SHP77 (cell line): ENCODE results near the gene UBD.

Source experiments
- DNase-seq, 2 experiments: peaks; one replicate each; lab custom pipeline; 2025; lab: John Stamatoyannopoulos, UW

Gene UBD

DNA sequence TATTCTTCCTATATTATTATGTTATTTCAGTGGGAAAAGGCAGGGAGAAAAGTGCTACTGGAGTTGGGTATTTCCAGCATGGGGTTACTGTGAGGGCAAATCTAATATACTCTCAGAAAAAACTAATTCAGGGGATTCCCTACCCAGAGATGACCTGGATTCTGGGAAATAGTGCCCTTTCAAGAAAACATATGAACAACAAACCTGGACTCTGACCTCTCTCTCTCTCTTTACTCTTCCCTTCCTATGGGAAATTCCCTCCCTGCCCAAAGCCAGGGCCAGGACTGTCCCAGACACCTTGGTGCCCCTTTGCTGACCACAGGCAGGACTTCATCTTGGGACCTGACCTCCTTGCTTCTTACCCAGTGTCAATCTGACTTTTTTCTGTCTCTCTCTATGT, 1.6 kb upstream of the UBD start:
- DNase-seq: no peak

DNA sequence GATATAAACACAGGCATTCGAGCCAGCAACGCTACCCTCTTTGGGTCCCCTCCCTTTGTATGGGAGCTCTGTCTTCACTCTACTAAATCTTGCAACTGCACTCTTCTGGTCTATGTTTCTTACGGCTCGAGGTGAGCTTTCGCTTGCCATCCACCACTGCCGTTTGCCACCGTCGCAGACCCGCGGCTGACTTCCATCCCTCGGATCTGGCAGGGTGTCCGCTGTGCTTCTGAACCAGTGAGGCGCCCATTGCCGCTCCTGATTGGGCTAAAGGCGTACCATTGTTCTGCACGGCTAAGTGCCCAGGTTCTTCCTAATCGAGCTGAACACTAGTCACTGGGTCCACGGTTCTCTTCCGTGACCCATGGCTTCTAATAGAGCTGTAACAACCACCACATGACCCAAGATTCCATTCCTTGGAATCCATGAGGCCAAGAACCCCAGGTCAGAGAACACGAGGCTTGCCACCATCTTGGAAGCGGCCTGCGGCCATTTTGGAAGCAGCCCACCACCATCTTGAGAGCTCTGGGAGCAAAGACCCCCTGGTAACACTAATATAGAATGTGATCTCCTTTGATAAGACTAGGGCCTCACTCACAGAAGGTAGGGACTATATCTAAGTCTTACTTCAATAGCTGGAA, 973 bp downstream of the UBD start:
- DNase-seq: no peak

- no peak for DNase-seq
These were observed 2.2 kb downstream of the UBD start for GRCh38 chr6:29557320-29557719.

GRCh38 chr6:29554764-29555163, 4.8 kb downstream of the UBD start:
- DNase-seq: no peak

GRCh38 chr6:29553268-29554057, 6.1 kb downstream of the UBD start:
- no peak for DNase-seq

DNA sequence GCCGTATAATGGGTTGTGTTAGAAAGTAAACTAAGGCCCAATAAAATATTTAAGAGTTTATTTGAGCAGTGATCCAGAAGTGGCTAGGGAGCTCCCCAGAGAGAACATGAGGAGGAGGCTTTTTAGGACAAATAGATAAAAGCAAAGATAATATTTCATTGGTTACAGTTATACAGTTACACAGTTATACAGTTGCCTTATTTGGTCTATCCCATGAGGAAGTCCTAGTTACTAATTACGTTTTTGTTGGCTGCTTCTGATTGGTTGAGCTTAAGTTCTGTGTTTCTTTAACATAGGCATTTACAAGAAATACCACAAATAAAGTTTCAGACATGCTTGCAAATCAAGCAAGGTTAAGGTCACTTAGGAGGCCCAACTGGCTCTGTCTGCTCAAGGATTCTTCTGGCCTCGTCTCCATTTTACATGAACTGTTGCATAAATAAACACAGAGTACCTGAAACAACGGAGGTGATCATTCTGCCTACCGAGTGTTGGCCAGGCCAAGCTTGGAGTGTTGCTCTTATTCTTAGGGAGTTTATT, 7.0 kb downstream of the UBD start:
- DNase-seq: no peak

DNA sequence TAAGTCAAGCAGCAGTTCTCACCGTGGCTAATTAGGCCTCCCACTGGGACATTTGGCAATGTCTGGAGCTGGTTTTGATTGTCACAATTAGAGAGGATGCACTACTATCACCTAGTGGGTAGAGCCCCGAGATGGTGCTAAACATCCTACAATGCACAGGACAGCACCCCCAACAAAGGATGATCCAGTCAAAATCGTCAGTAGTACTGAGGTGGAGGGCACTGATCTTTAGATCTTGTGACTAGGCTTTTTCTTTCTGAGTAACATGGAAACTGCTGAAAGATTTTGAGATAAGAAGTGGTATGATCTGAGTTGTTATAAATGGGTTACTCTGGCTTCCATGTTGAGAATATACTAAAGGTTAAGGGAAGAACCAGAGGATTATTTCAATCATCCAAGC, 12.0 kb downstream of the UBD start:
- no peak for DNase-seq

GRCh38 chr6:29537714-29538403, 21.7 kb downstream of the UBD start:
- no peak for DNase-seq

DNA sequence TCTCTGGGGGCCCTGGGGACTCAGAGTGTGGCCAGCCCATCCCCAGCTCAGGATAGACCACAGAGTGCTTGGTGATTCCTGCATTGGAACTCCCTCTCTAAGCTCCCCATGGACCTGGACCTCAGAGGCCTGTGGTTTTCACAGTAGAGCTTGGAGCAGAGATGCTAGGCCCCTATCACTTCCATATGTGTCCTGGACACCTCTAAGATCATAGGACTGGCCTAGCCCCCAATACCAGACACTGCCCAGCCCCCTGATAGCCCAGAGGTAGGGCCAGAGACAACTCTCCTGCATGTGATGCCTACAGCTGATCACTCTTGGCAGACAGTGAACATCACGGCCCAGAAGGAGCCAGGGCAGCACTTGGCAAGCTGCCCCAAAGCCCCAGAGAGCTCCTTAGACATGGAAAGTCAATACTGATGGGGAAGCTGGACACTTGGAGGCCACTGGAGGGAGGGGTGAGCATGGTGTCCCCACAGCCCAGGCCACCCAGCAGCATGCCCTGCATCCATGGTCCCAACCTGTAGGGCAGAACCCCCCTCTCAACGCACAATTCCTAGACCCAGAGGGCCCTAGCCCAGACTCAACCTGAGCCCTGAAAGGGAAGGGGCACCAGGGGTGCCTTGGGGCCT, 27.1 kb downstream of the UBD start:
- no peak for DNase-seq

GRCh38 chr6:29531668-29532067, 27.9 kb downstream of the UBD start:
- DNase-seq: no peak

- no peak for DNase-seq
These were observed 28.7 kb downstream of the UBD start for GRCh38 chr6:29530671-29531310.

DNA sequence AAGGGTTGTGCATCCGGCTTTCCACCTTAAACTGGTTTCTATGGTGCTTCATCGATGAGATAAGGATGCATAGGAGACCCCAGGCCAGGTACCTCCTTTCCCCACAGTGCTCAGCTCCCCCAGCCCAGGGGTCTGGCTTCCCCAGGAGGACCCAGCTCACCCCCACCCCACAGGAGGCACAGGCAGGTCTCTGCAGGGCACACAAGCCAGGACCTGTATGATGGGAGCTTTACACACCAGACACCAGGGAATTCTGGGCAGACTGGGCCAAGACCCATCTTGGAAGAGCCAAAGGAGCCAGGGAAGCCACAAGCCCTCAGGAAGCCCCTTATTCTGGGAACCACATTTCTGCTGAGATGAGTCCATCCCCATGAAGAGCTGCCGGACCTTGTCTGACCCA, 29.6 kb downstream of the UBD start:
- no peak for DNase-seq

- DNase-seq: no peak
These were observed 30.5 kb downstream of the UBD start for GRCh38 chr6:29528988-29529560.

- no peak for DNase-seq
These were observed 31.1 kb downstream of the UBD start for GRCh38 chr6:29528300-29528931.

DNA sequence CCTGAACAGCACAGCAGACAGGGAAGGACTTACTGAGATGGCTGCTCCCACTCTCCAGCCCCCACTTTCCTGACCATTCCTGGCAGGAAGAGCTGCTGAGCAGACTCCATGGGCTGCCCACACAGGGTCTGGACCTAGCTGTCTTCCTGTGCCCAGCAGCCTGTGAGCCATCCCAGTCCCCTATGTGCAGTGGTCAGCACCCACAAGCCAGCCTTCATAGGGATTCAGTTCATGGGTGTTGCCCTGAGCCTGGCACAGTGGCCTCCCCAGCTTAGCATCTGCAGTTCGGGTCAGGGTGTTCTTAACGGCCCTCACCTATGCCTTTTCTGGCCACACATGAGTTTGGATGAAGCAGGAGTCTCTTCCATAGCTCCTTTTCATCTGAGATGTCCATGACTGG, 32.0 kb downstream of the UBD start:
- no peak for DNase-seq

- DNase-seq: no peak
These were observed 32.4 kb downstream of the UBD start for GRCh38 chr6:29527126-29527525.

DNA sequence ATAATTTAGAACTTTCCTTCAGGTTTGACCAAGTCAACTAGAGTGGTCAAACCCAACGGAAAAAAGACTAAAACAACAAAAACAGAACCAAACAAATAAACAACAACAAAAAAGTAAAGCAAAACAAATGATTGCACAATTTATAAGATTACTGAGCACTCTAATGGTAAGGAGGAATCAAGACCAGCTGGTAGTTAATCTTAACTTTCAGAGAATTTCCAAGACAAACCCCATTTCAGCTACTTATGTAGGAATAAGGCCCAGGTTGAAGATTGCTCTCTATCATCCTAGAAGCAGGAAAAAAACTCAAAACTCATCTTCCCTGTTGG, 34.3 kb downstream of the UBD start:
- no peak for DNase-seq

GRCh38 chr6:29524444-29525310, 34.9 kb downstream of the UBD start:
- no peak for DNase-seq

- no peak for DNase-seq
These were observed 35.5 kb downstream of the UBD start for GRCh38 chr6:29524044-29524443.

- DNase-seq: no peak
These were observed 37.3 kb downstream of the UBD start for GRCh38 chr6:29522227-29522626.
